ENCODE results near the gene KRT24.
"Not testable (repeated sequence)": the region's sequence is repeated elsewhere in the genome, so short reads cannot be mapped to it uniquely, and the experiment has no call there.

Gene KRT24

GRCh38 chr17:40703652-40704051 is at the start of gene KRT24:
Gene KRT24 (minus strand): TSS chr17:40703752. CDS start chr17:40703693, 59 bp downstream.
- no peak for DNase-seq (ENCODE audit: low spot score)

- no peak for DNase-seq (ENCODE audit: low spot score)
Measured at GRCh38 chr17:40751065-40751464, 47.5 kb upstream of the KRT24 start.

DNA sequence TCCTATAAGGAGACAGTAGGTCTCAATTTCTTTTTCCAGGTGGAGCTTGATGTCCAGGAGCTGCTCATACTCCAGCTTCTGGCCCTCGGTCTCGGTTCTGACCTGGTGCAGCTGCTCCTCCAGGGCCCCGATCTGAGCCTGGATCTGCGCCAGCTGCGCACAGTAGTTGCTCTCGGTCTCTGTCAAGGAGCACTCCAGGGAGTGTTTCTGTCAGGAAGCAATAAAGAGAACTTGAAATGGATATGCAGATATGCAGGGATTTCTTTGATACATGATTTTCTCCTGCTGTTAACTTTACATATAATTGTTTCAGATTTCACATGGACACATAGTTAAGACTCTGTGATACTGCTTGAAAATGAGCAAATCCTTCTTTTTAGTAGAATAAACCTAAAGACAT is 46.8 kb upstream of the KRT24 start:
- no peak for DNase-seq (ENCODE audit: low spot score)

DNA sequence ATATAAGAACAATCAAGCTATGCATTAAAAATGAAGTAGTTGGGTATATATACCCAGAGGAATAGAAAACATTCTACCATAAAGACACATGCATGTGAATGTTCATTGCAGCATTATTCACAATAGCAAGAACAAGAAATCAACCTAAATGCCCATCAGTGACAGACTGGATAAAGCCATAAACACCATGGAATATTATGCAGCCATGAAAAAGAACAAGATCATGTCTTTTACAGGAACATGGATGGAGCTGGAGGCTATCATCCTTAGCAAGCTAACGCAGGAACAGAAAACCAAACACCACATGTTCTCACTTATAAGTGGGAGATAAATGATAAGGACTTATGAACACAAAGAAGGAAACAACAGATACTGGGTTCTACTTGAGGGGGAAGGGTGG is 45.1 kb upstream of the KRT24 start:
- not testable (repeated sequence) for DNase-seq (ENCODE audit: low spot score)

- DNase-seq (ENCODE audit: low spot score): no peak
Measured at GRCh38 chr17:40738553-40738952, 35.0 kb upstream of the KRT24 start.

DNA sequence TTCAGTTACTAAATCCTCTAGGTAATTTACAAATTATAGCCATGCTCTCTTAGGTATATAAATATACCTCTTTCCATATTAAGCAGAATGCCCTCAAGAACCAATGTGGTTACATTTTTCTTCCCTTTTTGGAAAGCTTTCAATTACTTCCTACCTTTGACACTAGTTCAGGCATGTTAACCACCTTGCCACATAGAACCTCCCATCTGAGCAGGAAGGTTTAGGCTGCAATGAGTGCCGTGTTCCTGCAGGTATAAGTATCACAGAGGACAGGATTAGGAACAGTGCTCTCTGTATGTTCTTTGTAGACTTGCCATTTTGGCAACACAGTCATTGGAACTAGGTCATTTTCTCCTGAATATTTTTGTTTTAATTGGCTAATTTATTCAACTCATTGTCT is 31.5 kb upstream of the KRT24 start:
- no peak for DNase-seq (ENCODE audit: low spot score)

DNA sequence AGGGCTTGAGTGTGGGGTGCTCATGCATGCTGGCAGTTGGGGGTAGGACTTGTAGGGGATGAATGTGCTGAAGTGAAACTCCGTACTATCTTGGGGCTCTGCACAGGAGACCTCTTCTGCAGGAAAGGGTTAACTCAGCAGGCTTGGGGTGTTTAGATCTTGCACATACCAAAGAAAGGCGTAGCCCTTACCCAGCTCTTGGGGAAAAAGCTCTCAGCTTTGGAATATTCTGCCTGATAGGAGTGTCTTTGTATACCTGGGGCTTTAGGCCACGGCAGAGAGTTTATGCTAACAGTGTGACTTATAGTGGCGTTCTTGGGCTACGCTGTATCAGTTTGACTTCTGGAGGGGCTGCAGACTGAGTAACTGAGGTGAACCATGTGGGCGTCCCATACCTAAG is 30.5 kb upstream of the KRT24 start:
- DNase-seq (ENCODE audit: low spot score): no peak

- no peak for DNase-seq (ENCODE audit: low spot score)
Measured at GRCh38 chr17:40730970-40731369, 27.4 kb upstream of the KRT24 start.

DNA sequence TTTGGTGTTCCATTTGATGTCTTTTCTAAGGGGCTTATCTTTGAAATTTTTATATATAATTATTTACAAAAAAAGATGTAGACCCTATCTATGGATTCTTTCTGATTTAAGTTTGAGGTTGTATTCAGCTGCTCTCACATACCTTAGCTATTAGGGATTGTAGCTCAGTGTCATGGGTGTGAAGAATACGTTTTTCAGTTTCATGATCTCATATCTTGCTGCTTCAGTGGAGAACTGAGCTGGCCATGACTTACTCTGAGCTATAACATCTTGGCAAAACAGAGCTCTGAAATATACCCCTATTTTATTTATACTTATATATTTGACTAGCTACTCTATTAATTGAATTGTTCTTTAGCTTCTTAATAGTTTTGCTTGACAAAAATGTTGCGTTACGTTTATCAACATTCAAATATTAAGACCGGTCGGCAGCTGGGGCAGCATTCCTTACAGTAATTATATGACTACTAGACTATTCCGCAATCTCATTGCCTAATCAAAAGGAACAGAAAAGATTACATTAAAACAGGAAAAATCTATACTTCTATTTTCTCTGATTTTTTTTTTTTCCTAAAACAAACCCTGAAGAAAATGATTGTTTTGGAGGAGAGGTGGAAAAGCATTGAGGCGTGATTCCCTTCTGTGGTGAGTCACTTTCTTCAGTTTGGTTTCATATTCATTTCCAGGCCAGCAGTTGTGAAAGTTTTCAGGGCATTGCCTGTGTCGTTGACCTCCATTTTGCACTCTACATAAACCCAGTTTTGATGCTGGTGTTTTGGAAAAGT is 24.1 kb upstream of the KRT24 start:
- no peak for DNase-seq (ENCODE audit: low spot score)

GRCh38 chr17:40726919-40727318 is 23.4 kb upstream of the KRT24 start:
- no peak for DNase-seq (ENCODE audit: low spot score)

GRCh38 chr17:40724656-40725055 is 21.1 kb upstream of the KRT24 start:
- no peak for DNase-seq (ENCODE audit: low spot score)

DNA sequence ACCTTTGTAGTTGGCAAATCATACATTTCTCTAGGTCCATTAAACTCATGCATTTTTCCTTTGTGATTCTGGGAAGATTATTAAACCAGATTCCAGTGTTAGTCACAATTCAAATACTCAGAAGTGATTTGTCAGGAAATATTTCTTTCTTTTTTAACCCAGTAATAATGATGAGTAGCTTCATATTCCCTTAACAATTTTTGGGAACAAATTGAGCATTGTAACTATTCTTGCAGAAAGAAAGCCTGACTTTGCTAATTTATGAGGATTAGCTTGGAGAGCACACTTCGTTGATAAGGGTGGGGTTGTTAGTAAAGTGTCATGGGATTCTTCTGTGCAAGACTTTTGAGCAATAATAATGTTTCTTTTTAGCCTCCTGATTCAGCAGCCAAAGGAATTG is 18.7 kb upstream of the KRT24 start:
- no peak for DNase-seq (ENCODE audit: low spot score)

GRCh38 chr17:40720899-40721298 is 17.3 kb upstream of the KRT24 start:
- no peak for DNase-seq (ENCODE audit: low spot score)

DNA sequence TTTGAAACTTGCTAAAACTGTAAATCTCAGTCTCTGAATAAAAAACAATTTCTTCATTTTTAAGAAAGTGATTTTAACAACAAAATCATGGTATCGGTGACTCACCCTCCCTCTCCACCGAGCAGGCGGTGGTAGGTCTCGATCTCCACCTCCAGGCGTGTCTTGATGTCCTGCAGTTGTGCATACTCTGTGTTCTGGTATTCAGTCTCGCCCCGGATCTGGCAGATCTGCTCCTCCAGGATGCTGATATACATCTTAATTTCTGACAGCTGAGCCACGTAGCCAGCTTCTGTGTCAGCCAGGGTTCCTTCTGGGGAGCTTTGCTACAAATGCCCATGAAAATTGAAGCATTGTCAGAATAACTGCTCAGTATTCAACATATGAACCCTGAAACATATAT is 15.4 kb upstream of the KRT24 start:
- DNase-seq (ENCODE audit: low spot score): no peak

DNA sequence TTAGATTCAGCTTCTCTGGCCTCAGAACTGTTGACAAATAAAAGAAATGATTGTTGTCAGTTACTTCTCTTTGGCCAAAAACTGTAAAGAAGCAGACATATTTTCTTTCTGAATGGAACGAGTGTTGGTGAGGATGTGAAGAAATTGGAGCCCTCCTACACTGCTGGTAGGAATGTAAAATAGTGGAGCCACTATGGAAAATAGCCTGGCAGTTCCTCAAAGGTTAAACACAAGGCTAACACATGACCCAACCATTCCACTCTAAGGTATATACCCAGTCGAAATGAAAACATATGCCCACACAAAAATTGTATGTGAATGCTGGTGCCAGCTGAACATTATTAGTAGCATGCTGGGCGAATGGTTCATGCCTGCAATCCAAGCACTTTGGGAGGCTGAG is 14.2 kb upstream of the KRT24 start:
- no peak for DNase-seq (ENCODE audit: low spot score)

GRCh38 chr17:40714473-40714872 is 10.9 kb upstream of the KRT24 start:
- no peak for DNase-seq (ENCODE audit: low spot score)

DNA sequence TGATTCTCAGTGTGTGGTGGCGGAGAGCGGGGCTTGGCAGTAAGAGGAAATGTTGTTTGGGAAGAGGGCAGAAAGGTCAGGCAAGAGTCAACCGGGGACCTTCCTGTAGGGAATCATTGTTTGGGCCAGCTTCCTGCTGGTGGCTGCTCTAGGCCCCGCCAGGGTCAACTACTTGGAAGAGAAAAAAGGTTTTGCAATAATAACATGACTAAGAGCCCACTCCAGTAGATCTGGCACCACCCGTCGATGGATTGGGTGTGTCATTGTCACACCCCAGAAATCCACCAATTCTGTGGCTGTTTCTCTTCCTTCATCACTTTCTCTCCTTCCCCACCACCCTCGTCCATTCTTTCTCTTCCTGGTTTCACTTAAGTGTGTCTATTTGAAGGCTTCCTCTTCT is 4.2 kb upstream of the KRT24 start:
- DNase-seq (ENCODE audit: low spot score): no peak

DNA sequence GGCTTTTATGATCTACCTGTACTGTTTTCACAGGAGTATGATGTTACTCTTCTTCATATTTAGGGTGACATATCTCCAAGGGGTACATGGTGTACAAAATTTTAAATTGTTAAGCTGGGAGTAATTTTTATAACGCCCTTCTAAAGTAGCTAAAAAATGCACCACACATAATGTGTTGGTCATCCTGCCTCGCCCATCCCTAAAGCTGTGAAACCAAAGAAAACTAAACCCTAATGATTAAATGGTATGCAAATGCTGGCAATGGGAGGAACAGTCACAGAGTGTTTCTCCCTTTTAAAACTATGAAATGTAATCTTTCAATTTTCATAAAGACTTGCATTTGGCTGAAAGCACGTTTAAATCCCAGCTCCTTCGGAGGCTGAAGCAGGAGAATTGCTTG is 2.0 kb upstream of the KRT24 start:
- DNase-seq (ENCODE audit: low spot score): no peak

GRCh38 chr17:40702271-40702670 is 1.3 kb downstream of the KRT24 start:
- no peak for DNase-seq (ENCODE audit: low spot score)

GRCh38 chr17:40699853-40700252 is 3.7 kb downstream of the KRT24 start:
- DNase-seq (ENCODE audit: low spot score): no peak

DNA sequence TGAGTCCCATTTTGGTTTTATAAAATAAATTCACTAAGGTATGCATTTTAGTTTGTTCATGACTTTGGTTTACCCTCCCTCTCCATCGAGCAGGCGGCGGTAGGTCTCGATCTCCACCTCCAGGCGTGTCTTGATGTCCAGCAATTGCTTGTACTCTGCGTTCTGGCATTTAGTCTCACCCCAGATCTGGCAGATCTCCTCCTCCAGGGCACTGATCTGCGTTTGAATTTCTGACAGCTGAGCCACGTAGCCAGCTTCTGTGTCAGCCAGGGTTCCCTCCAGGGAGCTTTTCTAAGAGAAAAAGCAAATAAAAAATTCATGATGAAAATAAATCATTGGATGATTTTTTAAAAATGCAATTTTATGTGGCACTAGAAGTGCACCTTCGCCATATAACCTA is 4.2 kb downstream of the KRT24 start:
- DNase-seq (ENCODE audit: low spot score): no peak

GRCh38 chr17:40697297-40697696 is 6.3 kb downstream of the KRT24 start:
- no peak for DNase-seq (ENCODE audit: low spot score)

DNA sequence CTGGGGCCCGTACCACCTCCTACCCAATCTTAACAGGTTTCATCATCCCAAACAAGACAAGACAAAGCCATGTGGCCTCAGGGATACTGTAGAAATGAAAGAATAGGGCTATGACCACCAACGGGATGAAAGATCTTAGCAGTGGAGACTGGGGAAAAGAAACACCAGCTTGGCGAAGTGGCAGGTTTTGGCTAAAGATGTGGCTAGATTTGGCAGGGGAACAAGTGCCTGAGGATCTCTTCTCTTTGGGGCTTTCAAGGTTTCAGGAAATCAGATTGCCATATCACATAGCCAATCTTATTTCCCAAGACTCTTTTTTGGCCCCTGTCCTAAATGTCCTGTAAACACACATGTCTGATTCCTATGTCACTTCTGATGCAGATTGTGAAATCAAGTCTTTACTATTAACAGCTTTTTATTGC is 6.9 kb downstream of the KRT24 start:
- DNase-seq (ENCODE audit: low spot score): no peak

- DNase-seq (ENCODE audit: low spot score): no peak
Measured at GRCh38 chr17:40695874-40696472, 7.6 kb downstream of the KRT24 start.
